H1 (cell line): Measurements from ENCODE around the gene CSNK1G2. TPM values are rescaled to one million over a fixed set of nuclear protein-coding genes. Genes with fewer than 3 reads are reported as not detected.

Source experiments
- CTCF ChIA-PET: fragments of 300-600 bp; sonication (Branson Sonifier 250); formaldehyde crosslinking; loops from one replicate; lab custom pipeline; 2021; ENCODE audit not compliant: partially characterized antibody; lab: Charles Lee
- POLR2A ChIA-PET: fragments of 300-600 bp; sonication (Branson Sonifier 250); formaldehyde crosslinking; loops from one replicate; lab custom pipeline; 2021; ENCODE audit warnings: inconsistent platforms; ENCODE audit not compliant: partially characterized antibody; lab: Charles Lee
- DNase-seq, 2 experiments: peaks; one replicate each; pipeline versions ENCODE4 v3.0.0 to v3.0.0-alpha.2; 2010 to 2022; ENCODE audit warnings: low spot score in 2 of 2, low read depth in 1 of 2, mixed read lengths in 1 of 2
- FAIRE-seq: peaks from 2 replicates; lab custom pipeline; 2011; peaks lifted over from hg19 to GRCh38; lab: Jason Lieb, UNC
- H2AFZ ChIP-seq: 2 replicates; pipeline ENCODE4 v1.8.1; 2012; ENCODE audit warnings: low read length, inconsistent platforms
- H2AK5ac ChIP-seq: 2 replicates; pipeline ENCODE4 v1.6.1; 2013; ENCODE audit warnings: low read depth, low read length
- H2BK120ac ChIP-seq: replicated peaks from 2 replicates; pipeline ENCODE3; 2013; ENCODE audit warnings: low read depth, low read length, inconsistent platforms
- H2BK12ac ChIP-seq: 2 replicates; pipeline ENCODE4 v1.6.1; 2013; ENCODE audit warnings: low read depth, low read length
- H2BK15ac ChIP-seq: 2 replicates; pipeline ENCODE4 v1.6.1; 2013; ENCODE audit warnings: low read length
- H2BK20ac ChIP-seq: 2 replicates; pipeline ENCODE4 v1.6.1; 2013; ENCODE audit warnings: low read length
- H2BK5ac ChIP-seq: 2 replicates; pipeline ENCODE4 v1.6.1; 2013; ENCODE audit warnings: low read depth, low read length
- H3K14ac ChIP-seq: 2 replicates; pipeline ENCODE4 v1.6.1; 2013; ENCODE audit warnings: inconsistent platforms; ENCODE audit not compliant: insufficient read length
- H3K18ac ChIP-seq: 2 replicates; pipeline ENCODE4 v1.6.1; 2013; ENCODE audit warnings: low read length; ENCODE audit errors: extremely low read depth
- H3K23ac ChIP-seq: 2 replicates; pipeline ENCODE4 v1.6.1; 2013; ENCODE audit warnings: inconsistent platforms; ENCODE audit not compliant: insufficient read length
- H3K23me2 ChIP-seq: 2 replicates; pipeline ENCODE4 v1.6.1; 2013; ENCODE audit warnings: low read depth, low read length
- H3K27ac ChIP-seq: 2 replicates; pipeline ENCODE4 v1.6.1; 2011; ENCODE audit warnings: low read depth, low read length, inconsistent platforms
- H3K27me3 ChIP-seq, 4 experiments: replicated peaks in 1 of 4; 1 replicate in 1 of 4; 2 replicates in 3 of 4; pipeline versions ENCODE4 v1.6.1 to v1.8.1; 2011 to 2013; ENCODE audit warnings: low read length in 3 of 4, mild to moderate bottlenecking in 3 of 4, inconsistent platforms in 2 of 4, mixed read lengths in 2 of 4, moderate library complexity in 1 of 4; ENCODE audit not compliant: control insufficient read depth in 3 of 4, insufficient read depth in 3 of 4; ENCODE audit errors: extremely low read depth in 1 of 4
- H3K36me3 ChIP-seq, 4 experiments: 2 replicates each; pipeline versions ENCODE4 v1.6.1 to v1.8.1; 2011 to 2013; ENCODE audit warnings: mild to moderate bottlenecking in 4 of 4, low read length in 3 of 4, moderate library complexity in 2 of 4, control low read depth in 1 of 4, inconsistent platforms in 1 of 4; ENCODE audit not compliant: insufficient read depth in 4 of 4, control insufficient read depth in 2 of 4
- H3K4ac ChIP-seq: replicated peaks from 2 replicates; pipeline ENCODE3; 2013; ENCODE audit warnings: low read length, low read depth, mixed read lengths, inconsistent platforms; ENCODE audit not compliant: insufficient read length
- H3K4me1 ChIP-seq, 4 experiments: replicated peaks in 1 of 4; 1 replicate in 1 of 4; 2 replicates in 3 of 4; pipeline versions ENCODE4 v1.6.1 to v1.8.1; 2011 to 2013; ENCODE audit warnings: low read length in 3 of 4, inconsistent platforms in 2 of 4, mixed read lengths in 1 of 4; ENCODE audit not compliant: insufficient read depth in 4 of 4, control insufficient read depth in 3 of 4
- H3K4me2 ChIP-seq, 2 experiments: 2 replicates each; pipeline versions ENCODE4 v1.6.1 to v1.8.1; 2011 to 2013; ENCODE audit warnings: low read depth in 2 of 2, low read length in 2 of 2, control low read depth in 1 of 2, inconsistent platforms in 1 of 2, mild to moderate bottlenecking in 1 of 2; ENCODE audit not compliant: insufficient read depth in 1 of 2
- H3K4me3 ChIP-seq, 4 experiments: fragments of 200-600, 300-600 bp in 1 of 4; sonication (generic), shearing (Covaris generic), sonication (Bioruptor Twin) in 1 of 4; 2 replicates each; pipeline versions ENCODE4 v1.5.1 to v1.8.1; 2011 to 2016; ENCODE audit warnings: low read length in 4 of 4, low read depth in 3 of 4, control low read depth in 2 of 4, inconsistent platforms in 2 of 4, mild to moderate bottlenecking in 2 of 4, mixed read lengths in 1 of 4, moderate library complexity in 1 of 4; ENCODE audit not compliant: insufficient read depth in 2 of 4; ENCODE audit errors: extremely low read depth in 1 of 4
- H3K56ac ChIP-seq: replicated peaks from 2 replicates; pipeline ENCODE3; 2013; ENCODE audit warnings: low read depth, mild to moderate bottlenecking, mixed read lengths, low read length, inconsistent platforms; ENCODE audit not compliant: insufficient read length
- H3K79me1 ChIP-seq: 2 replicates; pipeline ENCODE4 v1.6.1; 2013; ENCODE audit warnings: low read depth, low read length, control low read depth
- H3K79me2 ChIP-seq, 2 experiments: 2 replicates each; pipeline versions ENCODE4 v1.6.1 to v1.8.1; 2012 to 2013; ENCODE audit warnings: low read length in 2 of 2, mild to moderate bottlenecking in 2 of 2, inconsistent platforms in 1 of 2; ENCODE audit not compliant: insufficient read depth in 2 of 2, control insufficient read depth in 1 of 2
- H3K9ac ChIP-seq, 4 experiments: replicated peaks in 1 of 4; 1 replicate in 1 of 4; 2 replicates in 3 of 4; pipeline versions ENCODE4 v1.6.1 to v1.8.1; 2011 to 2013; ENCODE audit warnings: low read depth in 3 of 4, low read length in 3 of 4, control low read depth in 2 of 4, mild to moderate bottlenecking in 2 of 4, moderate library complexity in 2 of 4, inconsistent platforms in 1 of 4; ENCODE audit errors: extremely low read depth in 1 of 4
- H3K9me3 ChIP-seq, 2 experiments: 2 replicates each; pipeline versions ENCODE4 v1.6.1 to v1.8.1; 2012 to 2013; ENCODE audit warnings: mild to moderate bottlenecking in 2 of 2, moderate library complexity in 2 of 2, control low read depth in 1 of 2, inconsistent platforms in 1 of 2, low read depth in 1 of 2, low read length in 1 of 2, mixed read lengths in 1 of 2; ENCODE audit not compliant: insufficient read depth in 2 of 2
- H4K20me1 ChIP-seq, 2 experiments: replicated peaks in 1 of 2; 2 replicates each; pipeline versions ENCODE3 to v1.8.1; 2011 to 2013; ENCODE audit warnings: inconsistent platforms in 2 of 2, low read length in 2 of 2, mild to moderate bottlenecking in 1 of 2; ENCODE audit not compliant: insufficient read depth in 2 of 2, control insufficient read depth in 1 of 2
- H4K5ac ChIP-seq: 2 replicates; pipeline ENCODE4 v1.6.1; 2013; ENCODE audit warnings: low read length, low read depth, mixed read lengths, inconsistent platforms; ENCODE audit not compliant: insufficient read length
- H4K8ac ChIP-seq: 2 replicates; pipeline ENCODE4 v1.8.0; 2013; ENCODE audit warnings: mild to moderate bottlenecking, moderate library complexity, low read length, inconsistent platforms; ENCODE audit not compliant: insufficient read depth; ENCODE audit errors: extremely low read depth
- H4K91ac ChIP-seq: replicated peaks from 2 replicates; pipeline ENCODE3; 2013; ENCODE audit warnings: low read length, mixed read lengths, inconsistent platforms; ENCODE audit not compliant: insufficient read length
- ASH2L ChIP-seq: fragments of 200-600, 300-600 bp; sonication (generic); IDR thresholded peaks from one replicate; pipeline ENCODE4 v1.7.1; 2017; ENCODE audit warnings: low read length
- KDM4A ChIP-seq: IDR thresholded peaks from one replicate; pipeline ENCODE4 v1.7.1; 2012; ENCODE audit warnings: low read depth, mild to moderate bottlenecking, moderate library complexity, low read length, inconsistent platforms; ENCODE audit not compliant: severe bottlenecking
- MAFK ChIP-seq: IDR thresholded peaks from 2 replicates; pipeline ENCODE4 v1.6.1; 2012; ENCODE audit warnings: low read depth, mild to moderate bottlenecking, improper control_type of control experiment, low read length
- POLR2AphosphoS5 ChIP-seq: IDR thresholded peaks from 2 replicates; pipeline ENCODE4 v1.6.1; 2011; ENCODE audit warnings: low read depth, low read length
- SRF ChIP-seq: IDR thresholded peaks from 2 replicates; pipeline ENCODE4 v1.6.1; 2011; ENCODE audit warnings: mild to moderate bottlenecking, low read depth, low read length, moderate library complexity
- TAF1 ChIP-seq: IDR thresholded peaks from 2 replicates; pipeline ENCODE4 v1.6.1; 2011; ENCODE audit warnings: mild to moderate bottlenecking, low read depth, low read length
- WGBS, 2 experiments: shearing (Covaris generic) in 1 of 2; methylation state at CpG; one replicate each; pipeline versions ENCODE4 v1.1.6 to v1.1.7; 2013 to 2015; ENCODE audit warnings: low lambda C conversion rate in 2 of 2, mixed read lengths in 2 of 2, inconsistent platforms in 1 of 2, low coverage in 1 of 2, missing lambda C conversion rate in 1 of 2; ENCODE audit not compliant: insufficient replicate concordance in 2 of 2, insufficient coverage in 1 of 2, insufficient read length in 1 of 2; ENCODE audit errors: extremely low coverage in 1 of 2, missing lambda C conversion rate in 1 of 2; 5-methylcytosine and 5-hydroxymethylcytosine counted together
- polyA plus RNA-seq, 7 experiments: library from polyadenylated mRNA; depleted of rRNA in 3 of 7; stranded (reverse) in 5 of 7; unstranded in 2 of 7; fragments of >200 nt in 5 of 7; fragments of 200-250 nt in 2 of 7; gene quantifications; 1 replicate in 5 of 7; 2 replicates in 1 of 7; 4 replicates in 1 of 7; pipeline versions ENCODE4 v1.2.1 to v1.2.3, GENCODE V29; 2011 to 2013; ENCODE audit warnings: missing spikeins in 2 of 7, mixed read lengths in 2 of 7
- total RNA-seq: library from RNA; stranded (reverse); fragmentation: NEBNext Ultra II Directional; extraction: Animal tissue kit (Norgen Biotek cat#: 25700); gene quantifications from 2 replicates; pipeline ENCODE4 v1.2.1, GENCODE V29; 2021

Gene CSNK1G2
- total and polyA plus RNA-seq, 2 of the 8 experiments (the other 6 are each of a cell fraction or from before 2014, with no cell fraction given): 99.5 to 130 TPM

GRCh38 chr19:1980091-1980808 lies 39.3 kb downstream of the CSNK1G2 start:
- Histone ChIP-seq H3K36me3 (peaks cover 3 to 42% (median 11%) of the 10 kb centered on the region in 4 experiments; a peak in 7 of 8 replicates), H2AFZ (no peak overlapping the region), H3K79me1 (peaks cover 6% of the 10 kb centered on the region), H4K91ac (no peak overlapping the region), H3K9me3 (no peaks in the 10 kb centered on the region), H4K20me1 (peaks cover 8 to 9% of the 10 kb centered on the region in 2 experiments), H2BK12ac (no peak overlapping the region), H3K4me3 (no peak overlapping the region), H3K56ac (no peak overlapping the region), H3K4ac (no peak overlapping the region), H3K14ac (no peak overlapping the region), H2BK5ac (no peak overlapping the region), H3K23ac (no peak overlapping the region), H3K4me1 (no peaks in the 10 kb centered on the region), H3K9ac (no peak overlapping the region), H3K4me2 (no peak overlapping the region), H3K27ac (no peak overlapping the region), H3K18ac (no peak overlapping the region), H2BK15ac (no peak overlapping the region), H4K5ac (no peak overlapping the region), H3K79me2 (peaks cover 0 to 11% of the 10 kb centered on the region in 2 experiments; a peak in 1 of 4 replicates), H2BK20ac (no peak overlapping the region), H3K23me2 (no peaks in the 10 kb centered on the region), H2BK120ac (no peak overlapping the region), H2AK5ac (no peak overlapping the region), H4K8ac (peak overlapping the region; percentile 79; the same call in 1 of the 2 replicates), H3K27me3 (no peaks in the 10 kb centered on the region)
- WGBS, 2 experiments: 98% methylated on average over 21 of the region's 35 CpGs; no CpG with 5 or more reads in 1 of the 2 experiments
- ChIA-PET POLR2A (interaction anchor here (0.9 to 1.8 kb wide), 3 partner anchors 9 to 18 kb away, joined by 3 to 4 read pairs (median 4); no protein-coding TSS in a partner anchor), CTCF (interaction anchor here (1.2 to 1.3 kb wide), 3 partner anchors 22 to 50 kb away, joined by 3 to 4 read pairs (median 4); no protein-coding TSS in a partner anchor)
- no peak for DNase-seq
- no peak for FAIRE-seq
- TF ChIP-seq KDM4A: no peak
- no peak for TF ChIP-seq POLR2AphosphoS5
- TF ChIP-seq ASH2L: no peak
- no peak for TF ChIP-seq MAFK
- TF ChIP-seq SRF: no peak
- no peak for TF ChIP-seq TAF1
